ENCODE data around the gene SRF. TPM values are rescaled to one million over a fixed set of nuclear protein-coding genes. Genes with fewer than 3 reads are reported as not detected.

Gene SRF
- total RNA-seq, 2 experiments from 2014 or later = 22.8 to 24.2 TPM

GRCh38 chr6:43228951-43229802 lies 58.1 kb downstream of the SRF start, which contains the start of gene DNPH1:
TSS of gene DNPH1 (minus strand) at chr6:43229481. CDS start at chr6:43229456, 25 bp downstream.
- H3K4me1 ChIP-seq (ENCODE audit: insufficient read depth, low read length, poor library complexity, severe bottlenecking) = peaks cover 37% of the 10 kb centered on the region
- BruUV-seq (replicated peaks) = no TSS peak
- H3K4me3 ChIP-seq (ENCODE audit: low read depth, low read length, poor library complexity, severe bottlenecking) = peak within 1 kb of the TSS; percentile 78
- no peaks in the 10 kb centered on the region for H4K20me1 ChIP-seq (ENCODE audit: insufficient read depth, low read length)
- peak; percentile 80 for DNase-seq (ENCODE audit: low spot score)
- TF ChIP-seq CTCF (conservative IDR thresholded peaks at IDR 0.05; ENCODE audit: low read length) (peak; percentile 86), EZH2phosphoT487 (IDR thresholded peaks at IDR 0.05; ENCODE audit: borderline replicate concordance, low read depth, low read length) (no peak)
- ChIA-PET CTCF (ENCODE audit: unreplicated experiment) (interaction anchor here (0.5 to 3.3 kb wide), 6 partner anchors 9 to 1189 kb away, joined by 3 to 12 read pairs (median 3); partner anchors contain the start of gene CNPY3), POLR2A (interaction anchor here (0.6 to 2.7 kb wide), 4 partner anchors 9 to 169 kb away, joined by 4 to 7 read pairs (median 4); no protein-coding TSS in a partner anchor)
- peak within 1 kb of the TSS; percentile 18 for H3K27ac ChIP-seq (ENCODE audit: low read depth, low read length, poor library complexity, severe bottlenecking)
- H3K9me3 ChIP-seq (ENCODE audit: low read length) = no peaks in the 10 kb centered on the region
- no peaks in the 10 kb centered on the region; the same call in 1 of the 2 replicates for H3K79me2 ChIP-seq (ENCODE audit: insufficient read depth, low read depth, low read length)
- H3K4me2 ChIP-seq (ENCODE audit: low read length) = peak within 1 kb of the TSS; percentile 74
- no peaks in the 10 kb centered on the region for H3K9me2 ChIP-seq (ENCODE audit: insufficient read depth, low read length)
- peaks cover 9% of the 10 kb centered on the region for H3K36me3 ChIP-seq (ENCODE audit: insufficient read depth, low read length)
- peak within 1 kb of the TSS; percentile 93 for H2AFZ ChIP-seq (ENCODE audit: low read length)
- intact Hi-C loops (cut with micrococcal nuclease; ENCODE audit: unreplicated experiment) = no loop called here

DNA sequence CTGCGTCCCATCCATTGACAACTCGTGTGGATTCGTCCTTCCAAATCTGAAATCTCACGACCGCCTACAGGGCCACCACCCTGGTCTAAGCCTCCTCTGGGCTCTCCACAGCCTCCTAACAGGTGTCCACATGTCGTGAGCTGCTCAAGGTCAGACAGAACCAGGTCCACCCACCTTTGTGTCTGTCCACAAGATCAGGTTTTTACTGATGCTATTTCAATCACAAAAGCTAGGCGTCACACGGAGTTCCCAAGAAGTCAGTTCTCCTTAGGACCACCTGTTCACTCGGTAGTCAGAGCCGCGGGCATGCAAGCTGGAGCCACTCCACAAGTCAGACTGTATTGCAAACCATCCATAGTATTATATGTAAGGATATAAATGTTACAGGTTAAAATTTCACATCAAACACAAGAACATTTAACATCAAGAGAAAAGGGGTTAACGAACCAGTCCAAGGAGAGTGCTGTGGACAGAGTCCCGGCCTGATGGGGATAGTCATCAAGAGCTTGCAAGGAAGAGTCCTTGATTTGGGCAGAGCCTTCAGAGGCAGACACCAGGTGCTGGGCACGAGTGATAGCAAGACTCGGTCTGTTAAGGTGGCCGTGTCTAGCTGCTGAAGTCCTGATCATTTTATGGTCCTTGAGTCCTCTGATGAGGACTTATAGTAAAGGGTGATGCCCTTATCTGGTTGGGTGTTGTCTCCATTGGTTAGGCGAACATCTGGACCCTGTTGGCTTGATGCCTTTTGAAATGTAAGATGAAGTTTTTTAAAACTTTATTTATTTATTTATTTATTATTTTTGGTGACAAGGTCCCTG lies 58.9 kb downstream of the SRF start:
- ChIA-PET POLR2A (interaction anchor here (0.5 to 2.7 kb wide), 5 partner anchors 8 to 192 kb away, joined by 3 to 7 read pairs (median 4); no protein-coding TSS in a partner anchor), CTCF (ENCODE audit: unreplicated experiment) (interaction anchor here (0.5 to 3.3 kb wide), 4 partner anchors 16 to 52 kb away, joined by 3 to 12 read pairs (median 4); no protein-coding TSS in a partner anchor)
- Histone ChIP-seq H3K4me2 (ENCODE audit: low read length) (peak overlapping the region; percentile 74), H3K4me3 (ENCODE audit: low read depth, low read length, poor library complexity, severe bottlenecking) (no peak overlapping the region), H3K36me3 (ENCODE audit: insufficient read depth, low read length) (peaks cover 9% of the 10 kb centered on the region), H3K79me2 (ENCODE audit: insufficient read depth, low read depth, low read length) (no peaks in the 10 kb centered on the region; the same call in 1 of the 2 replicates), H3K9me3 (ENCODE audit: low read length) (no peaks in the 10 kb centered on the region), H3K4me1 (ENCODE audit: insufficient read depth, low read length, poor library complexity, severe bottlenecking) (peaks cover 29% of the 10 kb centered on the region), H4K20me1 (ENCODE audit: insufficient read depth, low read length) (no peaks in the 10 kb centered on the region), H3K27ac (ENCODE audit: low read depth, low read length, poor library complexity, severe bottlenecking) (no peak overlapping the region), H3K9me2 (ENCODE audit: insufficient read depth, low read length) (no peaks in the 10 kb centered on the region), H2AFZ (ENCODE audit: low read length) (peak overlapping the region; percentile 93; the same call in 1 of the 2 replicates)
- TF ChIP-seq CTCF (conservative IDR thresholded peaks at IDR 0.05; ENCODE audit: low read length) (no peak), EZH2phosphoT487 (IDR thresholded peaks at IDR 0.05; ENCODE audit: borderline replicate concordance, low read depth, low read length) (no peak)
- no peak for DNase-seq (ENCODE audit: low spot score)
- intact Hi-C loops (cut with micrococcal nuclease; ENCODE audit: unreplicated experiment) = no loop called here
- BruUV-seq (replicated peaks) = no TSS peak

Data from OCI-LY7 (cell line).